GM18498 (cell line): ENCODE measurements around the gene SPRR1A.
"Not testable (repeated sequence)": the region's sequence is repeated elsewhere in the genome, so short reads cannot be mapped to it uniquely, and the experiment has no call there.

ENCODE experiments used
- ATAC-seq: cut with Tn5 transposase; IDR thresholded peaks from one replicate; pipeline ENCODE4 v1.9.1; 2021; ENCODE audit warnings: mild to moderate bottlenecking, moderate library complexity; ENCODE audit not compliant: unreplicated experiment

SPRR1A gene

DNA sequence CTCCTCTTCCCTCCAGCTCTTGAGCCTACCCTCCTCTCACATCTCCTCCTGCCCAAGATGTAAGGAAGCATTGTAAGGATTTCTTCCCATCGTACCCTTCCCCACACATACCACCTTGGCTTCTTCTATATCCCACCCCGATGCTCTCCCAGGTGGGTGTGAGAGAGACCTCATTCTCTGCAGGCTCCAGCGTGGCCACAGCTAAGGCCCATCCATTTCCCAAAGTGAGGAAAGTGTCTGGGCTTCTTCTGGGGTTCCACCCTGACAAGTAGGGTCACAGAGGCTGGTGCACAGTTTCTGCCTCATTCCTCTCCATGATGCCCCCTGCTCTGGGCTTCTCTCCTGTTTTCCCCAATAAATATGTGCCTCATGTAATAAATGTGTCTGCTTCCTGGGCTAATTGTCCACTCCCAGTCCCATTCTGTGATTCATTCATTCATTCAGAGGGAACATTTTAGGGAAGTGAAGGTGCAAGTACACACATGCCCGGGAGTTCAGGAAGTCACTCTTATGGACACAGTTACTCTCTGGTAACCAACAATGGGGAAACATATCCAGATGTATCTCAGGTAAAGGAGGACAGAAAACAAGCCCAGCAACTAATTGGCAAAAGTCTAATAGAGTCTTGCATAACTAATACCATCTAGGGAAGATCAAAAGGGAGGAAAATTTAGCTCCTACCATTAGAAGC is 11.5 kb upstream of the SPRR1A start:
- ATAC-seq, result no peak

DNA sequence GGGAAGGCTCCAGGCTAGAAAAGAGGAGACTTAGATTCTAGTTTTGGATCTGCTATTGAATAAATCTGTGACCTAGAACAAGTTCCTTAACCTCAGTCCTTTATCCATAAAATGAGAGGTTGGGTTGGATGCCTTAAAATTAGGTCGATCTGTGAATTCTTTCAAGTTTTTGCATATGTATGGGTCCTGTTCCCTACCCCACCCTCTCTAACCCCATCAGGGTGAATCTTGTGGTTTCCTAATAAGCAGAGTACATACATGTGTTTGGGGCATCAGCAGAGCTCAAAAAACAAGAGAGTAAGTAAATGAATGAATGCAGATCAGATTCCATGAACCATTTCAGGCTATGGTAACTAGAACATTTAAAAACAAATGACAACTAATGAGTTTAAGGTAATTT is 7.2 kb upstream of the SPRR1A start:
- ATAC-seq, result no peak

DNA sequence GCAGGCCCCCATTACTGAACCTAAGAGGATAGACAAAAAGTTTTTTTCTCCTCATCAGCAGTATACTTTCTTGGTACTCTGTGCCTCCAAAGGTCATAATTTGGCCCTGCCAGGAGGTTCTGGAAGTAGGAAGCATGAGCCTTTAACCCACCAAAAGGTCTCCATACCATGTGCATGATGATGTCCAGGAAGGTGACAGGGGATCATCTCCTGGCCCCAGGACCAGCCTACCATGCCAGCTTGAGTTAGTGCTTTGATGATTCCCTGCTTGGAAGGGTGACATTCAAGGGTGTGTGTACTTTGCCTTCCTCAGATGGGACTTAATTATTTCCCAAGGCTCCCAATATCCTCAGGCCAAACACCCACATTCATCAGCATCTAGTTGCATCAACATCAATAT is 6.3 kb upstream of the SPRR1A start:
- no peak for ATAC-seq

DNA sequence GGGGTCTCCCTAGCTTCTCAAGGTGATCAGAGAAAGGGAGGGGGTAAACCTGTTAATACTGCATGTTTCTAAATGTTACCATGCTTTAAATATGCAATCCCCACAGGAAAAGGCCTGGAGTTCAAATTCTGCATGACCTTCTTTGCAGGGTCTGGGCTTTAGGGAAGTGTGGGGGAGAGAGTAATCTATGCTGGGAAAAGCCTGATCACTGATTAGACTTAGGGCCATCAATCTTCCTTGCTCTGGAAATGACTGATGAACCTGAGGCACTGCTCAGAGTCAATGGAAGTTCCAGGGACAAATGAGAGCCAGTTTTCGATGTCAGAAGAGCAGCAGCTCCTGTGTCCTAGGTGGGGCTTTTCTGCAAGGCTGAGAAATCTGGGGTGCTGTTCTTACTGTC is 3.2 kb upstream of the SPRR1A start:
- ATAC-seq, result no peak

DNA sequence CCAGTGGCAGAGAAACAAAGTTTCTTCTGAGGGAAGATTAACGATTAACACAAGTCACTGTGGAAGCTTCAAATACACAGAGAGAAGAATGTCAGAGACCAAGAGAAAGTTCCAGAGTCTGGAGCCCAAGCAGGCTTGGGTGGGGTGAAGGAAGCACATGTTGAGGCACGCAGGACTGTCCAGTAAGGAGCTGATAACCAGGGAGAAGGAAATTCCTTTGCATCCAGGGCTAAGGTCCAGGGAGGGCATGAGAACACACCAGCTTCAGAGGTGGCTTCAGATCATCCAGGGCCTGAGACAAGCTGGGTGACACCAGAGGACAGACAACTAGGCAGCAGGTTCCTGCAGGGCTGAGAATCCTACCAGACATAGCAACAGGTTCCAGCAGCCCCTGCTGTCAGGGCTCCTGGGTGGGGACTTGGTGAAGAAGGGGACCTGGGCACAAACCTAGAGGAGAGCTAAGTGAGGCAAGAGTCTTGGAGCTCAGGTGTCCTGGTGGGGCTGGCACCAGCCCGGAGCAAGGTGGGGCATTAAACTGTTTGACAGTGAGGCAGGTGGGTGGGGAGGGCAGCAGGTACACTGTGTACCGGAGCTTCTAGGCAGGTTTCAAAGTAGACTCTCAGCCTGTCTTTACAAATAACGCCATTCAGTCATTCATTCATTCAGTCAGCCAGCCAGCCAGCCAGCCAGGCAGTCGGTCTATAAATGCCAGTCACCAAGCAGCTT is 2.6 kb upstream of the SPRR1A start:
- ATAC-seq, result no peak

DNA sequence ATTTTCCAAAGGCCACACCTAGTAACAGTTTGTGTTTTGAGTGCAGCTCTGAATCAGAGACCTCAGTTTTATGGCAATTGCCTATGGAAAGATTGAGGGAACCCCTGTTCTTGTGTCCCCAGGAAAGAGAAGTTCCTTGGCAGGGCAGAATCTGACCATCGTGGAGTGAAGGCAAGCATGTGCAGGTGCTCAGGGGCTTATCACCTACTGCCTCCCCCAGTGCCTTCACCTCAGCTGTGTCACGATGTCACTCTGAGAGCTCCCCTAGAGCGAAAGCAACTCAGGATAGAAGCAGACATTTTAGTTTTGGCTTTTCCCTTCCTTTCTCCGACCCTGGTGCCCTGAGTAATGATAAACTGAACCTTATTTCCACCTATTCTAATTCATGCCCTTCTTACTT is 1.8 kb upstream of the SPRR1A start:
- ATAC-seq, result no peak

DNA sequence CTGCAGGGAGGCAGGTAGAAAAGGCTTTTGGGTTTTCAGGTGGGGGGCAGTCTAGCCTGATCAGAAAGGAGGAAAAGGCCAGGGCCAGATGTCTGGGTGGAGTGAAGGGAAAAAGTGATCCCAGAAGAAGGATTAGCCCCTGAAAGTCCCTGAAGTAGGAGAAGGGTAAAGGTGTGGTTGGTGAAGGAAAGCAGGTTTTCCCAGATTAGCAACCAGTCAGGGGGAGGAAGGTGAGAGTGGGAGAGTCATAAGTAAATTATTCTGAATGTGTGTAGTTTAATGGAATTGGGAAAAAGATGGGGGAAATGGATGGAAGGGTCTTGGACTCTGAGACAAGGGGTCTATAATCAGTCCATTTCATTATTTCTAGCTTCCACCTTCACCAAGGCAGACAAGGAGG is 647 bp upstream of the SPRR1A start:
- ATAC-seq, result no peak

DNA sequence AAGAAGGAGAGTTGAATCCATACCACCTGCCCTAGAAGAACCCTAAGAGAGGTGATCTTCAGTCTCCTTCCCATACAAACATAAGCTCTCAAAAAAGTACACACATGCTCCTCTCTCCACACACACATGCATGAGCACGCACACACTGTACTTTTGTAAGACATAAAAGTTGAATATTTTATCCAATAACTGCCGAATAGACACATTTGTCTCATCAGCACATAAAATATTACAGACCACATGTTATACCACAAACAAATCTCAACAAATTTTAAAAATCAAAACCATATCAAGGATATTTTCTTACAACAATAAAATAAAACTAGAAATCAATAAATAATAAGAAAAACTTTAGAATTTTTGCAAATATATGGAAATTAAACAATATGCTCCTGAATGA is 2.7 kb downstream of the SPRR1A start:
- ATAC-seq, result no peak

DNA sequence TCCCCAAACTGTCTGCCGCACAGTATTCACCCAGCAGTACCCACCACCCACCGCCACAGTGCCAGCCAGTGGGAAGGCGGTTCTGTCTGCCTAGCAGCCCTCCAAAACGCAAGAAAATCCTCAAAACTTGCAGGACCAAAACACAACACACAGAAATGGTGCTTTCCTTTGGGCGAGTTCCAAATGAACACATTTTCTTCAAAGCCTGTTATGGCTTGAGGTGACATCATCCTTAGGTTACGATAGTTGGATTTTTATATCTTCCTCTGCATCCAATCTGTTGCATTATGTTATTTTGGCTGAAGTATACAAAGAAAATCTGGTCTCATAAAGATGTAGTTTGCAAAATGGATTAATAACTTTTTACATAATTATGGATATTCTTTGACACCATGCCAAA is 9.3 kb downstream of the SPRR1A start:
- no peak for ATAC-seq

DNA sequence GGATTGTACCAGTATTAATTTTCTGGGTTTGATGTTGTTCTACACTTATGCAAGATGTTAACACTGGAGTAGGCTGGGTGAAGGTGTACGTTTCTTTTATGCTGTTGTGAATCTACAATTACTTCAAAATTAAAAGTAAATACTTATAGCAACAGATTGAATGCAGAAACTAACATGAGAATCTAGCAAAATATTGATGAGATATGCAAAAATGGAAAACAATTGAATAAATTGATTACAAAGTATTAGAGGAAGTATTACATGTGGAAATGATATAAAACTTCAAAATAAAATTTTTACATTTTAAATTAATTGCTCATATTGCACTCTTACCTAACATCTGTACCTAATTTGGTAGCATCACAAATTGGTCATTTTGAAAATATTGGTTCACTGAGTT is 12.0 kb downstream of the SPRR1A start:
- ATAC-seq, result no peak

DNA sequence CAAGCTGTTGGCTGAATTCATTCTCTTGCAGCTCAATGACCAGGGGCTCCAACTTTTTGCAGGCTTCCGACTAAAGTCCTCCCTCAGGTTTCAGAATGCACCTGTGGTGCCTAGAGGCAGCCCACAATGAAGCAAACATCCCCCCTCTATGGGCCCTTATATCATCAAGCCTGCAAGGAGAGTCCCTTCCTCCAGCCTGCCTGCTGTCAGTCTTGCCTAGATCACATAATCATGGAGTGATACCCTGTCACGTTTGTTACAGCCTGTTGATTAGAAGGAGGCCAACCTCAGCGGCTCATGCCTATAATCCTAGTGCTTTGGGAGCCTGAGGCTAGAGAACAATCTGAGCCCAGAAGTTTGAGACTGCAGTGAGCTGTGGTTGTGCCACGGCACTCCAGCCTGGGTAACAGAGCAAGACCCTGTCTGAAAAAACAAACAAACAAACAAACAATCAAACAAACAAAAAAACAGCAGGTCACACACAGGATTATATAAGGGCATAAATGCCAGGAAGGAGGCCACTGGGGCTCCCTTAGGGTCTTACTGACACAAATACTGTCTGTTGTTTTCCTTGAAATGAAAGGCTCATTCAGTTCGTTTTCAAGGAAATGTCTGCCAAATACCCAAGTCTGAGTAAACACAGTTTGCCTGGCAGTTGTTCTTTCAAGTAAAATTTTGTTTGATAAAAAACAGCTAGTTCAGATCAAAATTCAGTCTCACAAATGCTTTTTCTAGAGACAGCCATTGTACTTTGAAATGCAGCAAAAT is 12.9 kb downstream of the SPRR1A start:
- no peak for ATAC-seq

DNA sequence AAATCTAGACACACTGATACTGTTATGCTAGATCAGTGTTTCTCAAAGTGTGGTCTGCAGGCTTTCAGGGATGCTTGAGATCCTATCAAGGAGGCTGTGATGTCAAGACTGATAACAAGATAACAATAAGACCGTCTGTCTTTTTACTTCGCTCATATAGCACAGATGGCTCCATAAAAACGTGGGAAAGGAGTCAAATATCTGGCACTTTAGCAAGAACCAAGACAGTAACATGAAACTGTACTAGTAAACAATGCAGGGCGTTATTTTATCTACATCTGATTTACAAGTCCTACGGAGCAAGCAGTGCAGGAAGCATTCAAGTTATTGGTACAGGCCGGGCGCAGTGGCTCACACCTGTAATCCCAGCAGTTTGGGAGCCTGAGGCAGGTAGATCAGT is 14.0 kb downstream of the SPRR1A start:
- no peak for ATAC-seq

DNA sequence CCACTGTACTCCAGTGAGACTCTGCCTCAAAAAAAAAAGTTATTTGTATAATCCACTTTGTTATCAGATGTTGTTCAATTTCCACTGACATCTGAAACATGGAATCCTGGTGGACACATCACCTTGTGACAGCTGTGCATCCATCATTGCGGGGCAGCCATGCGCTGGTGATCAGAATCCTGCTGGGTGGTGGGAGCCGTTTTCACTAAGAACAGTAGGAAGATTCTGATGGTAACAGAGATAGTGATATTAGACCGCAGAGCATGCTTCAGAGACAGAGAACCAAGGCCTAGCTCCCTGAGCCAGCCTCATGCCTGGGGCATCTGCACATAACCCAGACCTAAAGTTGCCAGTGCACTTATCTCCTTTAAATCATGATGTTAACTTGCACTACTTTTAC is 14.6 kb downstream of the SPRR1A start:
- ATAC-seq, result no peak

DNA sequence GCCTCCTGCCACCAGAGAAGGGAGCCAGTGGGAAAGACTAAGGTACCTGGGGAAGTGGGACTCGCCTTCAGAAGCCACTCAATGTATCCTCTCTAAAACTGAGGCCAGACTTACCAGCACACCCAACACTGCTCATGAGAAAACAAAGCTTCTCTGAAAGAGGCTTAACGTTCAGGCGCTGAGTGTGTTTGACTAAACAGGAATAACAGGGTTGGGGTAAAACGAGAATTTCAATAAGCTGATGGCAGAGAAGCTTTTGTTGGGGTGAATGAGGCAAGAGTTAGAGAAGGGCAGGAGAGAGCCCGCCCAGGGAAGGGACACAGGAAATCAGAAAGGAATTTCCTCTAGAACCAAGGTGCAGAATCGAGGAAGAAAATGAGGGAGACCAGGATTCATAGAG is 15.9 kb downstream of the SPRR1A start:
- no peak for ATAC-seq

DNA sequence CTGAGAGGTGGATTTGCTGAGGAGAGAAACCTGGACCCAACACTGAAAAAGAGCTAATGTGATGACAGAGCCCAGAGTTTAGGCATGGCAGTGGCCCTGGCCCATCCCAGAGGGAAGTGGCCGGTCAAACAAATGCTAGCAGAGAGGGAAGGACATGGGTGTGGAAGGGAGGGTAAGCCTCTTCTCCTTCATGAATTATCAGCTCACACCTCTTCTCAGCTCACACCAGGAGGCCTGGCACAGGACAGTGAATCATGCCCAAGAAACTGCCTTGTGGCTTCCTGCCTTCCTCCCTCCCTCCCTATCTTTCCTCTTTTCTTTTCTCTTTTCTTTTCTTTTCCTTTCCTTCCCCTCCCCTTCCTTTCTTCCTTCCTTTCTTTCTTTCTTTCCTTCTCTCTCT is 16.4 kb downstream of the SPRR1A start:
- no peak for ATAC-seq

DNA sequence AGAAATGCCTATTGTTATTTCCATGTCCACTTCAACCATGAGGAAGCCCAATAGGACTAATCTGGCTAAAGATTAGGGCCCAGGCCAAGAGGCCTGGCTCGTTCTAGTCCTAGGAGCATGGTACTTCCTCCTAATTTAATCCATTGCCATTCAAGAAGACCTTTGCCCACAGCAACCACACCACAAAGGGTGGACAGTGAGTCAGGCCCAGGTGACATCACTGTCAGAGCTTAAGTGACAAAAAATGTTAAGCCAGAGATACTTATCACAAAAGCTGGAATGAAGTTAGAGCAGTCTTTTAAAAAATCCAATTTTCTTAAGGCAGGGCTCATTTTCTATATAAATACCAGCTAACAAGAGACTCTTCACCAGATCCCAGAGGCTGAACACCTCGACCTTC is 17.5 kb downstream of the SPRR1A start, which contains the start of gene SPRR3:
Gene SPRR3 (plus strand): TSS at position 368 of the 400 bp plus-strand sequence. CDS start 1,272 bp downstream, outside the sequence.
- ATAC-seq, result no peak

DNA sequence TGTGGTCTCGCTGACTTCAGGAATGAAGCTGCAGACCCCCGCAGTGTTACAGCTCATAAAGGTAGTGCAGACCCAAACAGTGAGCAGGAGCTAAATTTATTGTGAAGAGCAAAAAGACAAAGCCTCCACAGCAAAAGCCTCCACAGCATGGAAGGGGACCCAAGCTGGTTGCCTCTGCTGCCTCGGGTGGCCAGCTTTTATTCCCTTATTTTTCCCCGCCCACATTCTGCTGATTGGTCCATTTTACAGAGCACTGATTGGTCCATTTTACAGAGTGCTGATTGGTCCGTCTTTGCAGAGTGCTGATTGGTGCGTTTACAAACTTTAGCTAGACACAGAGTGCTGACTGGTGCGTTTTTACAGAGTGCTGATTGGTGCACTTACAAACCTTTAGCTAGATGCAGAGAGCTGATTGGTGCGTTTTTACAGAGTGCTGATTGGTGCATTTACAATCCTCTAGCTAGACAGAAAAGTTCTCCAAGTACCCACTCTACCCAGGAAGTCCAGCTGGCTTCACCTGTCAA is 27.4 kb downstream of the SPRR1A start:
- not testable (repeated sequence) for ATAC-seq

DNA sequence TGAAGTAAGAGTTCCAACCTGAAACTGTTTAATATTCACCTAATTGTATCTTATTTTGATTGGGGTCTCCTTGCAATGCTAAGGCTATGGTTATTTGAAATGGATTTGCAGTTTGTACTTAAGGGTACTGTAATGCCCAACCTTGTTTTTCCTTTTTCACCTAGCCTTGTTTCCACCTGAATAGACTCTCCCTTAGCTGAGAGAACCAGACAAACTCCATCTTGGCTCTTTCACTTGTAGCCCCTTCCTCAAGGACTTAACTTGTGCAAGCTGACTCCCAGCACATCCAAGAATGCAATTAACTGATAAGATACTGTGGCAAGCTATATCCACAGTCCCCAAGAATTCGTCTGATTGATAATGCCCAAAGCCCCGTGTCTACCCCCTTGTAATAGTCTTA is 37.9 kb downstream of the SPRR1A start:
- ATAC-seq, result not testable (repeated sequence)

DNA sequence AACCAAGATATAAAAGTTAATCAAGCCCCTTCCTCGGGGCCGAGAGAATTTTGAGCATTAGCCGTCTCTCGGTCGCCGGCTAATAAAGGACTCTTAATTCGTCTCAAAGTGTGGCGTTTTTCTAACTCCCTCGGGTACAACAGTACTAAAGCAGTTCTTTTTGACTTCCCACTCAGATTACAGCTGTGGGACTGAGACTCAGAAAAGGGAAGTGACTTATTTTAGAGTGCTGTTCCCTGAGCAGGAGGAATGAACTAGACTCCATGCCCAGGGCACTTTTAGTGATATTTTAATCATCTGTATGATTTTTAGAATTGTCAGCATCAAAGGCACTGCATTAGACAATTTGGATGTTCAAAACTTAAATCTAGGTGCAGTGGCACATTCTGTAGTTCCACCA is 38.5 kb downstream of the SPRR1A start:
- not testable (repeated sequence) for ATAC-seq

DNA sequence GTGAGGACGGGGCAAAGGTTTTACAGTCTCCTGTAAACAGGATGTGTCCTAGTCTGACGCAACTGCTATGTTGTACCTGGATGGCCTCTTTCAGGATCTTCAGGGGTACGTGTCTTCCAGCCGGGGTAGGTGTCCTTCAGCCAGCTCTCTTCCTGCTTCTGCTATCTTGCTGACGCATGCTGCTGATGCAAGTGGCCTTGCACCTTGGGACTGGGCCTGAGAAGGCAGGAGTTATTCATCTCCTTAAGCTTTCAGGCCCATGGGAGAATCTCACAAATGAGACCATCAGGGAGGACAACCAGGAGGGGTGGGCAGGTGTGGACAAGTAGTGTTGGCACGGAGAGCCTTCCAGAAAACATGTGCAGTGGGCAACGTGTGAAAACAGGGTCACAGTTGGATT is 39.2 kb downstream of the SPRR1A start:
- ATAC-seq, result no peak

DNA sequence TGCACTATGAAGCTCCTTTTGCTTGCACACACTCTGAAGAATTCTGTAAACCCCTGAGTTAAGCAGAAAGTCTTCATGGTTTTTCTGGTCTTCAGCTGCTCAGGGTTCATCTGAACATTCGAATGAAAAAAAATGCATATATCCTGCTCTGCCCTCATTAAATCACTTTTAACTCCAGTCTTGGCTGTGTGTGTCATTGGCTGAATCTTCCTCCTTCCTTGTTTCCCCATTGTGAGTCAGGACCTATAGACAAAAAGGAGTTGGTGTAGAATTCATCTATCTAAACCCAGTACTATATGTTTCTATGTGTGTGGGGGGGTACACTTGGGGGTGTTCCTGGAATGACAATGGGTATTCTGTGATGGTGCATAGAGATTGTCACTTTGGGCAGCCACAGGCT is 40.5 kb downstream of the SPRR1A start:
- no peak for ATAC-seq

DNA sequence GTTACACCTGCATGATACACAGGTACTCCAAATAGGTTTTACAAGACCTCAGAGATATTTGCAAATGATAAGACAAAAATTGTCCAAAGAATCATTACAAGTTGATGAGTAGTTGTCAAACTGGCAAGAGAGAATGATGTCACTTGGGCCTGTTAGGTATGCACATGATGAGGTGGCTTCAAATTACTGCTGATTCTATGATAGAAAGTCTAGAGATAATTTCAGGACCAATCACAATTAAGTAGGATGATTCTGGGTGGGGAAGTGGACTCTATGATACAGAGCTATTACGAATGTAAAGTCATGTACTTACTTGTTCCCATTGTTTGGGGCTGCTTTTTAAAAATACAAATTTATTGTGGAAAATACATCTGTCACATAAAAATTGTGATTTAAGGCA is 41.9 kb downstream of the SPRR1A start:
- ATAC-seq, result no peak
